M059J (cell line): ENCODE data around the gene SLC9C1. TPM values are rescaled to one million over a fixed set of nuclear protein-coding genes. Genes with fewer than 3 reads are reported as not detected.

ENCODE experiments used
- DNase-seq: peaks from one replicate; pipeline ENCODE4 v3.0.0-alpha.2; 2012; ENCODE audit warnings: low read depth
- total RNA-seq: library from RNA; depleted of rRNA; stranded (reverse); fragments of >200 nt; shearing (Covaris generic); gene quantifications from 2 replicates; pipeline ENCODE4 v1.2.3, GENCODE V29; 2014

SLC9C1 gene
- total RNA-seq, 1 experiment from 2014 or later, result not detected

- no peak for DNase-seq
Observed at GRCh38 chr3:112307557-112307956, 13.5 kb upstream of the SLC9C1 start.

DNA sequence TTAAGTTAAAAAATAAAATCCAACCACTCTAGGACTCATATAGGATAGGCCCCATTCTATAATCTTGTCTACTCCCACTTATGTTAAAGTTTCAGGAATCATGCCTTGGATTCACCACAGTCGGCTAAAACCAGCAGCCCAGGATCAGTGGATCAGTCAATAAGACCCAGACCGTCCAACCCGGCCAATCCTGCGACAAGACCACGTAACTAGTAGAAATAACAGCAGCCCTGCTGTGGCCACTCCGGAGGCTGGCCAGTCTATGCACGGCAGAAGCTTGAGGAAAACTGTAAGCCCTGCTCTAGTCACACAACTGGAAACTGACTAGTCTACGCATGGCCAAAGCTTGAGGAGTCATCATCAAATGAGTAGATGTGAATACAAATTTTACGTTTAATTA lies 12.8 kb upstream of the SLC9C1 start:
- DNase-seq, result no peak

- no peak for DNase-seq
Observed at GRCh38 chr3:112304611-112305010, 10.6 kb upstream of the SLC9C1 start.

- DNase-seq, result peak; percentile 50
Observed at GRCh38 chr3:112303764-112304325, 9.8 kb upstream of the SLC9C1 start.

GRCh38 chr3:112302881-112303763 lies 9.1 kb upstream of the SLC9C1 start:
- DNase-seq, result peak; percentile 11

- peak; percentile 24 for DNase-seq
Observed at GRCh38 chr3:112302150-112302830, 8.3 kb upstream of the SLC9C1 start.

DNA sequence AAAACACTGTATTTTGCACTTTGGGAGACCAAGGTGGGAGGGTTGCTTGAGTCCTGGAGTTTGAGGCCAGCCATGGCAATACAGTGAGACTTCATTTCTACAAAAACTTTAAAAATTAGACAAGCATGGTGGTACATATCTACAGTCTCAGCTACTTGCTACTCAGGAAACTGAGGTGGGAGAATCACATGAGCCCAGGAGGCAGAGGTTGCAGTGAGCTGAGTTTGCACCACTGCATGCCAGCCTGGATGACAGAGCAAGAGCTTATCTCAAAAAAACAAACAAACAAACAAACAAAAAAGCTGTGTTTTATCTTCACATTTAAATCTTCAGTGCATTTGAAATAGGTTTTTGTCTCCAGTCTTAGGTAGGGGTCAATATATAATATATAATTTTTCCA lies 4.8 kb upstream of the SLC9C1 start:
- no peak for DNase-seq

DNA sequence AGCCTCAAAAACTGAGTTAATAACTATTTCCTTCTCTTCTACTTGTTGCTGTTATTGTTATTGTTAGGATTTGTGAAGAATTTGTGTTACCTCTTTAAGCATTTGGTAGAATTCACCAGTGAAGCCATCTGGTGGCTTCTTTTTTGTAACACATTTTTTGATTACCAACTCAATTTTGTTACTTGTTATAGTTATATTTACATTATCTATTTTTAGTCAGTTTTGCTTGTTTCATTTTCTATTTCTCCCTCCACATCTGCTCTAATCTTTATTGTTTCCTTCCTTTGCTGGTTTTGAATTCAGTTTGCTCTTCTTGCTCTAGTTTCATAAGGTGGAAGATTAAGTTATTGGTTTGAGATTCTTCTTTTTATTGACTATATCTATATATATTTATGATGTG lies 3.7 kb upstream of the SLC9C1 start:
- DNase-seq, result no peak

GRCh38 chr3:112289011-112289410 lies 5.0 kb downstream of the SLC9C1 start:
- peak; percentile 22 for DNase-seq

DNA sequence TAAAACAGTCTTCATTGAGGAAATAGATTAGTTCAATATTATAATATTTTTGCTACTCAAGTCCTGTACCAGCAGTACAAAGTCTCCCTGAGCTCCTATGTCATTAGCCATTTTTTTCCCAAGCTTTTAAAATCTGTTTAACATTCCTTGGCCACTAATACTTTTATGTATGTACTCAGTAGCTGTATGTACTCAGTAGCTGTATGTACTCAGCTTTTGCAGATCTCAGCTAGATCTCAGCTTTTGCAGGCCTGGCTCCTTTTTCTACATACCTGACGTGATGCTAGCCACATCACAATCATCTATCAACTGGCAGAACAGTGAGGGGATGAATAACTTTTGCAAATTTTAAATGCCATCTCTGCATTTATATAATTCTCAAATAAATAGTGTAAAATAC lies 13.8 kb downstream of the SLC9C1 start:
- DNase-seq, result no peak

- no peak for DNase-seq
Observed at GRCh38 chr3:112273536-112273935, 20.5 kb downstream of the SLC9C1 start.

GRCh38 chr3:112261742-112262141 lies 32.3 kb downstream of the SLC9C1 start:
- no peak for DNase-seq

DNA sequence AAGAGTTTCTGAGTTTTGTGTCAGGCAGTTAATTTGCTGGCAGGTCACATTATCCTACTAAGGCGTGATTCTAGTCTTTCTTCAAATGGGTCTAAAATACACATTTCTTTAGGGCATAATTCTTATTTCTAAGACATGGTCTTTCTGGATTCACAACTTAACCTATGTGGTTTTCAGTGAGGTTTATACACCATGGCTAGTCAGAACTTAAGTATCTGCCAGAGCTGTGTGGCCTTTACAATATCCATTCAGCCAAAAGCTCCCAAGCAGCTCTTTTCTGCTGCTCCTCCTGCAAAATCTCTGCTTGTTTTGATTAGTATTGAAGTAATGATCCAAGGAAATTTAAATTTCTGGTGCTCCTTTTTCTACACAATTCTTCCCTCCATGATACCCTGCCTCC lies 33.5 kb downstream of the SLC9C1 start:
- no peak for DNase-seq

DNA sequence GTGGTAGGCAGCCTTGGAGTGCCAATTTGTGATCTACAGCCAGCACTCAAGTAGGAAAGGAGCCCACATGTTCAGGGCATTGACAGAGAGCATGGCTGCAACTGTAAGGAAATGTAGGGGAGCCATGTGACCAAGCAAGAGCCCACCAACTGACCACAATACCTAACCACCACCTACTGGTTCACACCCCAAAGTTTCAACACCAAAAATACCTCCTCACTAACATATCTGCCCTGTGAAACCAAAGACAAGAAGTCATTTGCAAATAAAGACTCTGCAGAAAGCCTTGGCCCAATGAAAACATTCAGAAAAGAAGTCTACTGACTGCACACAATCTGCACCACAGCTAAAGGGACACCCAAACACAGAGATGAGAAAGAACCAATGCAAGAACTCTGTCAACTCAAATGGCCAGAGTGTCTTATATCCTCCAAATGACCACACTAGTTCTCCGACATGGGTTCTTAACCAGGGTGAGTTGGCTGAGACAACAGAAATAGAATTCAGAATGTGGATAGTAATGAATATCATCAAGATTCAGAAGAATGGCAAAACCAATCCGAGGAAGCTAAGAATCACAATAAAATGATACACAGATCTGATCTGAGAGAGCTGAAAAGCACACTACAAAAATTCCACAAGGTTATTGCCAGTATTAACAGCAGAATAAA lies 40.6 kb downstream of the SLC9C1 start:
- DNase-seq, result no peak

DNA sequence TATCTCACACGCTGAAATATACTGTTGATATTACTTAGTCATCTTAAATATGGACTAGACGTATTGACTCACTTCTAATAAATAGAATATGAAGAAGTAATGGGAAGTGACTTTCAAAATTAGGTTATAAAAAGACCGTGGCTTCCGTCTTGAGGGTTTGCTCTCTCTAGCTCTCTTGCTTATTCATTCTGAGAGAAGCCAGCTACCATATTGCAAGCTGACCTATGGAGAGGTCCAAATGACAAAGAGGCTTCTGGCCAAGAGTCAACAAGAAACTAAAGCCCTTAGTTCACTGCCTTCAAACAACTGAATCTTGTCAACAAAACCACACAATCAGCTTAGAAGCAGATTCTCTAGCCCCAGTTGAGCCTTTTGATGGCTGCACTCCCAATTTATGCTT lies 46.1 kb downstream of the SLC9C1 start:
- no peak for DNase-seq

DNA sequence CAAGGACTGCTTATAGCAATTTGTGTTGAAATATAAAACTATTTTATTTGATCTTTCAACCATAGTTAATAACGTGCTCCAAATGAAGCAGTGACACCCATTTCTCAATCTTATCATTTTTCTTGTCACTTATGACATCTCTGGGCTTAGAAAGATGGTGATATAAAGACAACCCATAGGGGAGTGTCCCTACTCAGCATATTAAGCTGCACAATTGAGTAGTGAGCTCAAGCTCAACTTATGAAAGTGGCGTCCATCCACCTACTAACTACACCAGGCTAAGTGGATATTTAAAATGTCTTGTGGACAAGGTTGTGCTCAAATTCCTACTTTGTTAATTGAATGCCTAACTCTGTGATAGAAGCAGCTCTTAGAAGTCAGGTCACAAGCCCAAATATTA lies 46.7 kb downstream of the SLC9C1 start:
- no peak for DNase-seq

DNA sequence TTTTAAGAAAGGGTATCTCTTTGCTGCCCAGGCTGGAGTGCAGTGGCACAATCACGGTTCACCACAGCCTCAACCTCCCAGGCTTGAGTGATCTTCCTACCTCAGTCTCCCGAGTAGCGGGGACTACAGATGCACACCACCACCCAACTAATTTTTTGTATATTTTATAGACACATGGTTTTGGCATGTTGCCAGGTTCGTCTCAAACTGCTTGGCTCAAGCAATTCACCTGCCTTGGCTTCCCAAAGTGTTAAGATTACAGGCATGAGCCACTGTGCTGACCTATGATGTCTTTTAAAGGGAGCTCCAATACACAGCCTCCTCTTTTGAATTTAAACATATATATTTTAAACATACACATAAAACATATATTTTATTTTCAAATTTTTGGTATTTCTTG lies 60.9 kb downstream of the SLC9C1 start:
- no peak for DNase-seq

GRCh38 chr3:112231727-112232126 lies 62.3 kb downstream of the SLC9C1 start:
- DNase-seq, result no peak

DNA sequence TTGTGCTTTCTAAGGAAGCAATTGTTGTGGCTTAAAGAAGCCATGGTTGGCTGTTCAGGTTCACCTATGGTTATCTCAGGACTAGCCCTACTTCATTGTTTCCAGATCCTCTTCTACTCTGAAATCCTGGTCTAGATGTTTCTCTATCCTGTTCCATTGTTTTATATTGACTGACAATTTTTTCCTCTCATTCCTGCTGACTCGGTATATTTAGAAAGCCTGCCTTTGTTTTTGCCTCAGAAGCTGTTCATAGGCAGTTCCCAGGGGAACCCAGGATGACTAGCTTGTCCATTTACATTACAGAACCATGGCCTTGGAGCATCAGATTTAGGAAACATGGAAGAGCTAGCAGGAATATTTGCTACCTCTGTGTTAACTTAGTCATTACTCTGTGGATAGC lies 64.0 kb downstream of the SLC9C1 start:
- DNase-seq, result no peak

GRCh38 chr3:112228786-112229185 lies 65.2 kb downstream of the SLC9C1 start:
- no peak for DNase-seq

DNA sequence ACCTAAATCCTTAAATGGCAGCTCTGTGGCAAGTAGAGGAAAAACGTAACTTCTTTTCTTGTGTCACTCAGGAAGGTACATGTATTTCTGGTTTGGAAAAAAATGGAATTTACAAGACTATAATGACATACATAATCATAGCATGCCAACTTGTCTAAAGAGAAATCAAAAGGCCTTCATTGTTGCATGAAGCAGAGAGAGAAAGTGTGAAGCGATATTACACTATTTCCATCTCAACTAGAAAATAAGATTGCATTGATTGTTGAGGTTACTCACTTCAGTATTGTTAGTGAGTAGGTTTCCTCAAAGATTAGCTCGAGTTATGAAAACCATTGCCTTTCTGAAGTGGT lies 93.7 kb downstream of the SLC9C1 start:
- no peak for DNase-seq

GRCh38 chr3:112199622-112200316 lies 94.2 kb downstream of the SLC9C1 start:
- DNase-seq, result peak; percentile 85
